ENCODE data around the gene EBF4. TPM values are rescaled to one million over a fixed set of nuclear protein-coding genes. Genes with fewer than 3 reads are reported as not detected.

EBF4 gene
- total RNA-seq, 1 donor from 2014 or later: 2.4 TPM

Other genes with a start within 250 kb of the EBF4 start
- 260 and 270 TPM in 2 replicates for gene SNRPB, start 222.0 kb upstream of the EBF4 start, total RNA-seq
- 9.2 and 9.5 TPM in 2 replicates for gene ZNF343, start 183.9 kb upstream of the EBF4 start, total RNA-seq
- gene TMC2, start 156.2 kb upstream of the EBF4 start, total RNA-seq: not detected in 2 replicates
- 149 and 182 TPM in 2 replicates for gene NOP56, start 40.1 kb upstream of the EBF4 start, total RNA-seq
- gene IDH3B, start 28.6 kb upstream of the EBF4 start, total RNA-seq: 118 and 131 TPM in 2 replicates
- 0.34 and 0.37 TPM in 2 replicates for gene CPXM1, start 107.8 kb downstream of the EBF4 start, total RNA-seq
- gene C20orf141, start 122.2 kb downstream of the EBF4 start, total RNA-seq: not detected in 2 replicates
- not detected in 2 replicates for gene TMEM239, start 123.6 kb downstream of the EBF4 start, total RNA-seq
- gene PCED1A, start 147.9 kb downstream of the EBF4 start, total RNA-seq: 19.8 and 42.2 TPM in 2 replicates
- 51.6 and 52.4 TPM in 2 replicates for gene VPS16, start 148.0 kb downstream of the EBF4 start, total RNA-seq
- gene PTPRA, start 180.7 kb downstream of the EBF4 start, total RNA-seq: 27.9 and 37.1 TPM in 2 replicates